ENCODE measurements around the gene CCDC158.
"Not testable (repeated sequence)": the region's sequence is repeated elsewhere in the genome, so short reads cannot be mapped to it uniquely, and the experiment has no call there.

DNA sequence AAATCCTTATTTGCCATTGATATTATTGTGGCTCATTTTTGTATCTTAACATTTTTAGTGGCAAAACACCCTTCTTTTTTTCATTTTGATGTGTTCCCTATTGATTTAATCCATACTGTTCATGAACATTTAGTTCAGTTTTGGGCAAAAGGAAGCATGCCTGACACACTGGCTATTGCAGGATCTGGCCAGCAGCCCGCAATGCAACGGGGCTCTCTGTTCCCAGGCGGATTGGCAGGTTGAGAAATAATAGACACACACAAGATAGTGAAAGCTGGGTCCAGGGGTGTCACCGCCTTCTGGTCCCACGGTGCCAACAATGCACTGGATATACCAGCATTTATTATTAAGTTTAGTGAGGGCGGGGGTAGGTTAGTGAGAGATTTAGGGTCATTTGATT is 139.3 kb downstream of the CCDC158 start:
- TF ChIP-seq, protein P1, sequence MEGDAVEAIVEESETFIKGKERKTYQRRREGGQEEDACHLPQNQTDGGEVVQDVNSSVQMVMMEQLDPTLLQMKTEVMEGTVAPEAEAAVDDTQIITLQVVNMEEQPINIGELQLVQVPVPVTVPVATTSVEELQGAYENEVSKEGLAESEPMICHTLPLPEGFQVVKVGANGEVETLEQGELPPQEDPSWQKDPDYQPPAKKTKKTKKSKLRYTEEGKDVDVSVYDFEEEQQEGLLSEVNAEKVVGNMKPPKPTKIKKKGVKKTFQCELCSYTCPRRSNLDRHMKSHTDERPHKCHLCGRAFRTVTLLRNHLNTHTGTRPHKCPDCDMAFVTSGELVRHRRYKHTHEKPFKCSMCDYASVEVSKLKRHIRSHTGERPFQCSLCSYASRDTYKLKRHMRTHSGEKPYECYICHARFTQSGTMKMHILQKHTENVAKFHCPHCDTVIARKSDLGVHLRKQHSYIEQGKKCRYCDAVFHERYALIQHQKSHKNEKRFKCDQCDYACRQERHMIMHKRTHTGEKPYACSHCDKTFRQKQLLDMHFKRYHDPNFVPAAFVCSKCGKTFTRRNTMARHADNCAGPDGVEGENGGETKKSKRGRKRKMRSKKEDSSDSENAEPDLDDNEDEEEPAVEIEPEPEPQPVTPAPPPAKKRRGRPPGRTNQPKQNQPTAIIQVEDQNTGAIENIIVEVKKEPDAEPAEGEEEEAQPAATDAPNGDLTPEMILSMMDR (IDR thresholded peaks at IDR 0.05; ENCODE audit: insufficient read depth, low read length, poor library complexity, severe bottlenecking) = not testable (repeated sequence)
- not testable (repeated sequence) for TF ChIP-seq EZH2phosphoT487 (conservative IDR thresholded peaks at IDR 0.05; ENCODE audit: low read length)
